HEK293 (cell line): Measurements from ENCODE around the gene TMEM243.
A peak's percentile ranks its signal among the peaks of the same experiment; 100 is the strongest.

Source experiments
- CTCF ChIA-PET: fragments of 350-600 bp; formaldehyde crosslinking; extraction: SDS; loops from one replicate; lab custom pipeline; 2021; ENCODE audit warnings: antibody characterized with exemption; lab: Yijun Ruan, JAX
- POLR2A ChIA-PET: fragments of 300-600 bp; formaldehyde crosslinking; extraction: SDS; loops from one replicate; lab custom pipeline; 2020; ENCODE audit warnings: antibody characterized with exemption, inconsistent platforms; lab: Yijun Ruan, JAX
- H3K27ac ChIP-seq: fragments of 200-500 bp; sonication (Bioruptor generic); 2 replicates; pipeline ENCODE4 v1.5.1; 2014; ENCODE audit warnings: low read depth, low read length, control low read depth, inconsistent platforms; ENCODE audit errors: extremely low read depth
- H3K36me3 ChIP-seq, 2 experiments: fragments of 200-500 bp in 1 of 2; sonication (Bioruptor generic) in 1 of 2; 1 replicate in 1 of 2; 2 replicates in 1 of 2; pipeline ENCODE4 v1.5.1; 2014 to 2017; ENCODE audit warnings: inconsistent platforms in 2 of 2, low read length in 2 of 2; ENCODE audit not compliant: control insufficient read depth in 2 of 2, insufficient read depth in 1 of 2
- H3K4me1 ChIP-seq: fragments of 200-500 bp; sonication (Bioruptor generic); 2 replicates; pipeline ENCODE4 v1.5.1; 2014; ENCODE audit warnings: mild to moderate bottlenecking, low read length, inconsistent platforms; ENCODE audit not compliant: control insufficient read depth, insufficient read depth
- H3K4me3 ChIP-seq: 2 replicates; pipeline ENCODE4 v1.5.1; 2011; ENCODE audit warnings: low read depth, mild to moderate bottlenecking, control low read depth, low read length, moderate library complexity
- H3K9me3 ChIP-seq: fragments of 200-500 bp; sonication (Bioruptor generic); 2 replicates; pipeline ENCODE4 v1.5.1; 2014; ENCODE audit warnings: low read depth, low read length, inconsistent platforms; ENCODE audit not compliant: control insufficient read depth, insufficient read depth
- KLF17 ChIP-seq: fragments of 450-650 bp; formaldehyde crosslinking; IDR thresholded peaks from 2 replicates; pipeline ENCODE4 v1.5.1; 2016; ENCODE audit warnings: missing biosample characterization, missing genetic modification characterization
- PRDM10 ChIP-seq: fragments of 450-650 bp; formaldehyde crosslinking; IDR thresholded peaks from 2 replicates; pipeline ENCODE4 v1.5.1; 2016; ENCODE audit warnings: missing biosample characterization, missing genetic modification characterization
- PRDM6 ChIP-seq: fragments of 450-650 bp; formaldehyde crosslinking; IDR thresholded peaks from 2 replicates; pipeline ENCODE4 v1.5.1; 2017; ENCODE audit warnings: missing biosample characterization, missing genetic modification characterization
- ZBTB7A ChIP-seq: fragments of 450-650 bp; formaldehyde crosslinking; IDR thresholded peaks from 2 replicates; pipeline ENCODE4 v1.5.1; 2016; ENCODE audit warnings: low read depth, missing biosample characterization, missing genetic modification characterization
- ZFHX2 ChIP-seq: fragments of 450-650 bp; formaldehyde crosslinking; conservative IDR thresholded peaks from 2 replicates; pipeline ENCODE4 v1.5.1; 2016; ENCODE audit warnings: missing biosample characterization, missing genetic modification characterization
- ZNF19 ChIP-seq: fragments of 450-650 bp; formaldehyde crosslinking; IDR thresholded peaks from 2 replicates; pipeline ENCODE4; 2016; ENCODE audit warnings: missing biosample characterization, missing genetic modification characterization, low read depth
- ZNF2 ChIP-seq: fragments of 450-650 bp; formaldehyde crosslinking; IDR thresholded peaks from 2 replicates; pipeline ENCODE4 v1.5.1; 2016; ENCODE audit warnings: missing biosample characterization, missing genetic modification characterization
- ZNF202 ChIP-seq: fragments of 450-650 bp; formaldehyde crosslinking; IDR thresholded peaks from 2 replicates; pipeline ENCODE4 v1.5.1; 2016; ENCODE audit warnings: missing biosample characterization, missing genetic modification characterization, borderline replicate concordance
- ZNF23 ChIP-seq: fragments of 450-650 bp; formaldehyde crosslinking; IDR thresholded peaks from 2 replicates; pipeline ENCODE4 v1.5.1; 2016; ENCODE audit warnings: missing biosample characterization, missing genetic modification characterization, borderline replicate concordance
- ZNF510 ChIP-seq: fragments of 450-650 bp; formaldehyde crosslinking; IDR thresholded peaks from 2 replicates; pipeline ENCODE4 v1.5.1; 2018; ENCODE audit warnings: mild to moderate bottlenecking, missing genetic modification characterization, missing biosample characterization; ENCODE audit not compliant: insufficient replicate concordance
- ZNF513 ChIP-seq: fragments of 450-650 bp; IDR thresholded peaks from 2 replicates; pipeline ENCODE4 v1.5.1; 2018; ENCODE audit warnings: missing biosample characterization, missing genetic modification characterization
- ZNF549 ChIP-seq: fragments of 450-650 bp; IDR thresholded peaks from 2 replicates; pipeline ENCODE4 v1.5.1; 2018; ENCODE audit warnings: missing biosample characterization, missing genetic modification characterization, mild to moderate bottlenecking, inconsistent platforms, moderate library complexity
- ZNF558 ChIP-seq: fragments of 450-650 bp; formaldehyde crosslinking; IDR thresholded peaks from 2 replicates; pipeline ENCODE4 v1.5.1; 2016; ENCODE audit warnings: missing biosample characterization, missing genetic modification characterization
- ZNF580 ChIP-seq: fragments of 450-650 bp; formaldehyde crosslinking; IDR thresholded peaks from 2 replicates; pipeline ENCODE4 v1.5.1; 2016; ENCODE audit warnings: missing biosample characterization, missing genetic modification characterization
- ZNF610 ChIP-seq: fragments of 450-650 bp; formaldehyde crosslinking; IDR thresholded peaks from 2 replicates; pipeline ENCODE4 v1.5.1; 2016; ENCODE audit warnings: missing biosample characterization, missing genetic modification characterization, borderline replicate concordance
- ZNF704 ChIP-seq: fragments of 450-650 bp; formaldehyde crosslinking; IDR thresholded peaks from 2 replicates; pipeline ENCODE4 v1.5.1; 2016; ENCODE audit warnings: missing biosample characterization, missing genetic modification characterization
- ZSCAN18 ChIP-seq: fragments of 450-650 bp; formaldehyde crosslinking; IDR thresholded peaks from 2 replicates; pipeline ENCODE4 v1.5.1; 2016; ENCODE audit warnings: missing biosample characterization, missing genetic modification characterization
- TF ChIP-seq, protein P1 (sequence below): fragments of 450-650 bp; formaldehyde crosslinking; IDR thresholded peaks from 2 replicates; pipeline ENCODE4 v1.5.1; 2016; ENCODE audit warnings: missing biosample characterization, missing genetic modification characterization

TMEM243 gene

DNA sequence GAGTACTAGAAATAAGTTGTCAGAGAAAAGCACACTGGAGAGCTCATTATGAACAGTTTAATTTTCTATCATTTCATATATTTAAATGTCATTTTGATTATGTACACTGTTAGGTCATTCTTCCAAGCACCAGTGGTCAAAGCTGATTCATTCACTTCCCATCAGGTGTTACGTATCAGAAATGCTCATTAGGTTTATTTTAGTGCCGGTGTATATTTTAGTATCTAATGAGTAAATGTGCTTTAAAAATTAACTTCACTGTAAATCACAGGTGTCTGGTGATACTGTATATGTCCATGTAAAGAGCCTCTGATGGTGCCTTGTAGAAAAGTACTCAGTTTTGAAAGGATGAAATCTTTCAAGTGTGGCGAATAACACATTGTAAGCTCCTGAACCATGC lies 63.7 kb downstream of the TMEM243 start (continued):
- TF ChIP-seq ZNF704 (tag by site-specific recombination): no peak
- TF ChIP-seq ZNF202 (tag by site-specific recombination): no peak
- TF ChIP-seq ZNF19 (tag by site-specific recombination): no peak
- TF ChIP-seq KLF17 (tag by site-specific recombination): no peak

- no peak overlapping the region for H3K27ac ChIP-seq
- ChIA-PET POLR2A (interaction anchor here (4.4 kb wide), 1 partner anchor 66 kb away, joined by 33 read pairs; the partner anchor contains the start of gene TMEM243), CTCF (interaction anchor here (0.5 to 1.4 kb wide), 5 partner anchors 12 to 255 kb away, joined by 3 to 4 read pairs (median 3); no protein-coding TSS in a partner anchor)
- peak overlapping the region; percentile 94 for H3K4me3 ChIP-seq
- no peak for TF ChIP-seq ZFHX2
- no peak for TF ChIP-seq ZNF2 (tag by site-specific recombination)
- TF ChIP-seq ZNF510: no peak
- no peak for TF ChIP-seq ZNF580 (tag by site-specific recombination)
- no peak for TF ChIP-seq ZNF513 (tag by site-specific recombination)
- no peaks in the 10 kb centered on the region for H3K9me3 ChIP-seq
- H3K4me1 ChIP-seq: peaks cover 7% of the 10 kb centered on the region; the same call in 1 of the 2 replicates
- H3K36me3 ChIP-seq: peaks cover 0 to 5% of the 10 kb centered on the region in 2 experiments; a peak in 2 of 3 replicates
Observed at GRCh38 chr7:87154569-87154968, 65.0 kb downstream of the TMEM243 start.

DNA sequence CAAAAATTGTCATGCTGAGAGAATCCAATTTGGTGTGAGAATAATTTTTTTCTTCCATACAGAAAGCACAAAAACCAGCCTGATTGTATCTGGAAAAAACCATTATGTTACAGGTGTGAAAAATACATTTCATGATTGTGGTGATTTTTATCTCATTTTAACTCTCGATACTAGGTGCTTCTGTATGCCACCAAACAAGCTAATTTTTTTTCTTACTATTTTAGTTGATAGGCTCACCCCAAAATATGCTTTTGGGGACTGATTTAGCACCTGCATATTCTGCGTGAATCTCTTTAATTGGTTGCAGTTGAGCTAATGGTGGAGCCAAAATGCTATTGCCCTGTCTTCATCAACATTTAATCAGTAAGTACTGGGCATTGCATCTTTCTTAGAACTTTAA lies 65.4 kb downstream of the TMEM243 start:
- peaks cover 0 to 5% of the 10 kb centered on the region in 2 experiments; a peak in 2 of 3 replicates for H3K36me3 ChIP-seq
- H3K4me3 ChIP-seq: peak overlapping the region; percentile 94
- ChIA-PET CTCF (interaction anchor here (0.5 to 1.4 kb wide), 6 partner anchors 12 to 242 kb away, joined by 3 to 5 read pairs (median 3); no protein-coding TSS in a partner anchor), POLR2A (interaction anchor here (4.4 kb wide), 1 partner anchor 66 kb away, joined by 33 read pairs; the partner anchor contains the start of gene TMEM243)
- H3K9me3 ChIP-seq: no peaks in the 10 kb centered on the region
- TF ChIP-seq PRDM10 (tag by site-specific recombination): peak; percentile 77
- no peak for TF ChIP-seq ZNF558 (tag by site-specific recombination)
- TF ChIP-seq ZNF610 (tag by site-specific recombination): no peak
- no peak for TF ChIP-seq ZNF549 (tag by site-specific recombination)
- TF ChIP-seq PRDM6 (tag by site-specific recombination): peak; percentile 59; the same call in 1 of the 2 replicates
- TF ChIP-seq, protein P1, sequence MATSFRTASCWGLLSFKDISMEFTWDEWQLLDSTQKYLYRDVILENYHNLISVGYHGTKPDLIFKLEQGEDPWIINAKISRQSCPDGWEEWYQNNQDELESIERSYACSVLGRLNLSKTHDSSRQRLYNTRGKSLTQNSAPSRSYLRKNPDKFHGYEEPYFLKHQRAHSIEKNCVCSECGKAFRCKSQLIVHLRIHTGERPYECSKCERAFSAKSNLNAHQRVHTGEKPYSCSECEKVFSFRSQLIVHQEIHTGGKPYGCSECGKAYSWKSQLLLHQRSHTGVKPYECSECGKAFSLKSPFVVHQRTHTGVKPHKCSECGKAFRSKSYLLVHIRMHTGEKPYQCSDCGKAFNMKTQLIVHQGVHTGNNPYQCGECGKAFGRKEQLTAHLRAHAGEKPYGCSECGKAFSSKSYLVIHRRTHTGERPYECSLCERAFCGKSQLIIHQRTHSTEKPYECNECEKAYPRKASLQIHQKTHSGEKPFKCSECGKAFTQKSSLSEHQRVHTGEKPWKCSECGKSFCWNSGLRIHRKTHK: no peak
- TF ChIP-seq ZNF23 (tag by site-specific recombination): no peak
- no peak for TF ChIP-seq ZSCAN18
- TF ChIP-seq ZBTB7A (tag by site-specific recombination): no peak
- no peak overlapping the region for H3K27ac ChIP-seq
- H3K4me1 ChIP-seq: peaks cover 7% of the 10 kb centered on the region; the same call in 1 of the 2 replicates
